ENCODE measurements around the gene SNX30. TPM values are rescaled to one million over a fixed set of nuclear protein-coding genes. Genes with fewer than 3 reads are reported as not detected.

SNX30 gene
- total and polyA plus RNA-seq, 9 donors: 7.0 to 10.9 (median 10.4) TPM

GRCh38 chr9:112777914-112778313, 27.4 kb downstream of the SNX30 start:
- Histone ChIP-seq H3K4me1 (ENCODE audit: control insufficient read depth, insufficient read depth, low read length) (no peaks in the 10 kb centered on the region), H3K9me3 (replicated peaks; ENCODE audit: control insufficient read depth, low read depth, low read length) (no peaks in the 10 kb centered on the region), H3K4me3 (ENCODE audit: low read length) (no peak overlapping the region), H3K27me3 (ENCODE audit: control insufficient read depth, insufficient read depth, low read length) (no peaks in the 10 kb centered on the region), H3K36me3 (ENCODE audit: control insufficient read depth, insufficient read depth, low read length) (no peaks in the 10 kb centered on the region), H3K27ac (ENCODE audit: low read length) (no peak overlapping the region)
- DNase-seq: no peak

GRCh38 chr9:112780450-112781036, 30.0 kb downstream of the SNX30 start:
- no peak overlapping the region for H3K4me3 ChIP-seq (ENCODE audit: low read length)
- no peak overlapping the region for H3K27ac ChIP-seq (ENCODE audit: low read length)
- no peaks in the 10 kb centered on the region for H3K36me3 ChIP-seq (ENCODE audit: control insufficient read depth, insufficient read depth, low read length)
- no peak for DNase-seq
- H3K9me3 ChIP-seq (replicated peaks; ENCODE audit: control insufficient read depth, low read depth, low read length): no peaks in the 10 kb centered on the region
- peaks cover 2% of the 10 kb centered on the region for H3K4me1 ChIP-seq (ENCODE audit: control insufficient read depth, insufficient read depth, low read length)
- H3K27me3 ChIP-seq (ENCODE audit: control insufficient read depth, insufficient read depth, low read length): no peaks in the 10 kb centered on the region
- WGBS (ENCODE audit: insufficient coverage): no CpG with 5 or more reads among the region's 6 CpGs

- Histone ChIP-seq H3K36me3 (ENCODE audit: control insufficient read depth, insufficient read depth, low read length) (no peaks in the 10 kb centered on the region), H3K4me3 (ENCODE audit: low read length) (no peak overlapping the region), H3K9me3 (replicated peaks; ENCODE audit: control insufficient read depth, low read depth, low read length) (no peaks in the 10 kb centered on the region), H3K4me1 (ENCODE audit: control insufficient read depth, insufficient read depth, low read length) (peaks cover 2% of the 10 kb centered on the region), H3K27ac (ENCODE audit: low read length) (no peak overlapping the region), H3K27me3 (ENCODE audit: control insufficient read depth, insufficient read depth, low read length) (no peaks in the 10 kb centered on the region)
- no CpG with 5 or more reads among the region's 1 CpG for WGBS (ENCODE audit: insufficient coverage)
- no peak for DNase-seq
Measured at GRCh38 chr9:112782218-112782617, 31.7 kb downstream of the SNX30 start.

GRCh38 chr9:112783551-112783954, 33.0 kb downstream of the SNX30 start:
- Histone ChIP-seq H3K27me3 (ENCODE audit: control insufficient read depth, insufficient read depth, low read length) (no peaks in the 10 kb centered on the region), H3K36me3 (ENCODE audit: control insufficient read depth, insufficient read depth, low read length) (no peaks in the 10 kb centered on the region), H3K4me3 (ENCODE audit: low read length) (no peak overlapping the region), H3K9me3 (replicated peaks; ENCODE audit: control insufficient read depth, low read depth, low read length) (no peaks in the 10 kb centered on the region), H3K27ac (ENCODE audit: low read length) (no peak overlapping the region), H3K4me1 (ENCODE audit: control insufficient read depth, insufficient read depth, low read length) (peaks cover 2% of the 10 kb centered on the region)
- WGBS (ENCODE audit: insufficient coverage): 62% methylated on average over 4 of the region's 4 CpGs
- DNase-seq: no peak

- no peaks in the 10 kb centered on the region for H3K27me3 ChIP-seq (ENCODE audit: control insufficient read depth, insufficient read depth, low read length)
- no peaks in the 10 kb centered on the region for H3K9me3 ChIP-seq (replicated peaks; ENCODE audit: control insufficient read depth, low read depth, low read length)
- DNase-seq: peak; percentile 15
- no peak overlapping the region for H3K27ac ChIP-seq (ENCODE audit: low read length)
- no peak overlapping the region for H3K4me3 ChIP-seq (ENCODE audit: low read length)
- no peaks in the 10 kb centered on the region for H3K36me3 ChIP-seq (ENCODE audit: control insufficient read depth, insufficient read depth, low read length)
- H3K4me1 ChIP-seq (ENCODE audit: control insufficient read depth, insufficient read depth, low read length): peaks cover 6% of the 10 kb centered on the region
- 15% methylated on average over 5 of the region's 7 CpGs for WGBS (ENCODE audit: insufficient coverage)
Measured at GRCh38 chr9:112784020-112784785, 33.6 kb downstream of the SNX30 start.

GRCh38 chr9:112785986-112786385, 35.4 kb downstream of the SNX30 start:
- Histone ChIP-seq H3K36me3 (ENCODE audit: control insufficient read depth, insufficient read depth, low read length) (no peaks in the 10 kb centered on the region), H3K4me3 (ENCODE audit: low read length) (no peak overlapping the region), H3K27me3 (ENCODE audit: control insufficient read depth, insufficient read depth, low read length) (no peaks in the 10 kb centered on the region), H3K27ac (ENCODE audit: low read length) (no peak overlapping the region), H3K9me3 (replicated peaks; ENCODE audit: control insufficient read depth, low read depth, low read length) (no peaks in the 10 kb centered on the region), H3K4me1 (ENCODE audit: control insufficient read depth, insufficient read depth, low read length) (peaks cover 10% of the 10 kb centered on the region)
- WGBS (ENCODE audit: insufficient coverage): 100% methylated on average over 1 of the region's 3 CpGs
- DNase-seq: no peak

- 93% methylated on average over 3 of the region's 9 CpGs for WGBS (ENCODE audit: insufficient coverage)
- no peak for DNase-seq
- Histone ChIP-seq H3K4me1 (ENCODE audit: control insufficient read depth, insufficient read depth, low read length) (peaks cover 10% of the 10 kb centered on the region), H3K4me3 (ENCODE audit: low read length) (no peak overlapping the region), H3K36me3 (ENCODE audit: control insufficient read depth, insufficient read depth, low read length) (no peaks in the 10 kb centered on the region), H3K27me3 (ENCODE audit: control insufficient read depth, insufficient read depth, low read length) (no peaks in the 10 kb centered on the region), H3K9me3 (replicated peaks; ENCODE audit: control insufficient read depth, low read depth, low read length) (no peaks in the 10 kb centered on the region), H3K27ac (ENCODE audit: low read length) (no peak overlapping the region)
Measured at GRCh38 chr9:112786829-112787520, 36.4 kb downstream of the SNX30 start.

GRCh38 chr9:112787978-112788377, 37.4 kb downstream of the SNX30 start:
- no peak for DNase-seq
- H3K36me3 ChIP-seq (ENCODE audit: control insufficient read depth, insufficient read depth, low read length): no peaks in the 10 kb centered on the region
- H3K4me1 ChIP-seq (ENCODE audit: control insufficient read depth, insufficient read depth, low read length): peaks cover 10% of the 10 kb centered on the region
- 96% methylated on average over 3 of the region's 3 CpGs for WGBS (ENCODE audit: insufficient coverage)
- H3K27me3 ChIP-seq (ENCODE audit: control insufficient read depth, insufficient read depth, low read length): no peaks in the 10 kb centered on the region
- H3K9me3 ChIP-seq (replicated peaks; ENCODE audit: control insufficient read depth, low read depth, low read length): no peaks in the 10 kb centered on the region
- H3K27ac ChIP-seq (ENCODE audit: low read length): no peak overlapping the region
- H3K4me3 ChIP-seq (ENCODE audit: low read length): no peak overlapping the region

- H3K36me3 ChIP-seq (ENCODE audit: control insufficient read depth, insufficient read depth, low read length): no peaks in the 10 kb centered on the region
- no peaks in the 10 kb centered on the region for H3K27me3 ChIP-seq (ENCODE audit: control insufficient read depth, insufficient read depth, low read length)
- H3K9me3 ChIP-seq (replicated peaks; ENCODE audit: control insufficient read depth, low read depth, low read length): no peaks in the 10 kb centered on the region
- peaks cover 13% of the 10 kb centered on the region for H3K4me1 ChIP-seq (ENCODE audit: control insufficient read depth, insufficient read depth, low read length)
- H3K27ac ChIP-seq (ENCODE audit: low read length): peak overlapping the region; percentile 55
- peak; percentile 84 for DNase-seq
- 20% methylated on average over 1 of the region's 1 CpG for WGBS (ENCODE audit: insufficient coverage)
- H3K4me3 ChIP-seq (ENCODE audit: low read length): no peak overlapping the region
Measured at GRCh38 chr9:112789473-112789872, 38.9 kb downstream of the SNX30 start.
